BJ (cell line): ENCODE results near the gene ZMAT5. TPM values are rescaled to one million over a fixed set of nuclear protein-coding genes. Genes with fewer than 3 reads are reported as not detected.

Experiments
- CTCF ChIA-PET: fragments of 350-600 bp; formaldehyde crosslinking; extraction: SDS; loops from one replicate; lab custom pipeline; 2021; ENCODE audit warnings: antibody characterized with exemption, inconsistent platforms; lab: Yijun Ruan, JAX
- POLR2A ChIA-PET: fragments of 300-600 bp; sonication (Branson Sonifier 250); formaldehyde crosslinking; extraction: SDS; loops from one replicate; lab custom pipeline; 2021; ENCODE audit warnings: antibody characterized with exemption; lab: Charles Lee
- DNase-seq: peaks from one replicate; pipeline ENCODE4 v3.0.0-alpha.2; 2011; ENCODE audit warnings: low read depth
- H3K27me3 ChIP-seq: 2 replicates; pipeline ENCODE4 v1.6.0; 2011; ENCODE audit warnings: low read length; ENCODE audit not compliant: control insufficient read depth, insufficient read depth
- H3K36me3 ChIP-seq: 2 replicates; pipeline ENCODE4 v1.5.1; 2011; ENCODE audit warnings: low read length; ENCODE audit not compliant: control insufficient read depth, insufficient read depth
- H3K4me3 ChIP-seq: 2 replicates; pipeline ENCODE4 v1.5.1; 2011; ENCODE audit warnings: low read depth, mild to moderate bottlenecking, control low read depth, low read length
- CTCF ChIP-seq: IDR thresholded peaks from 2 replicates; pipeline ENCODE4 v1.5.1; 2011; ENCODE audit warnings: low read depth, mild to moderate bottlenecking, control low read depth, inconsistent platforms, low read length, moderate library complexity; ENCODE audit not compliant: insufficient read depth
- polyA plus RNA-seq: library from polyadenylated mRNA; depleted of rRNA; stranded (reverse); fragments of >200 nt; gene quantifications from 2 replicates; pipeline ENCODE4 v1.2.3, GENCODE V29; 2011

ZMAT5 gene
- polyA plus RNA-seq, 1 experiment = 29.0 TPM

GRCh38 chr22:29693161-29693560 is 73.6 kb downstream of the ZMAT5 start:
- DNase-seq = no peak
- CTCF ChIA-PET = interaction anchor here (0.5 to 1.5 kb wide), 3 partner anchors 8 to 312 kb away, joined by 3 to 4 read pairs (median 3); no protein-coding TSS in a partner anchor
- no peak overlapping the region for H3K4me3 ChIP-seq

GRCh38 chr22:29692327-29692640 is 74.5 kb downstream of the ZMAT5 start:
- no peaks in the 10 kb centered on the region for H3K27me3 ChIP-seq
- ChIA-PET CTCF (interaction anchor here (1.0 to 1.4 kb wide), 3 partner anchors 9 to 313 kb away, joined by 3 to 4 read pairs (median 4); no protein-coding TSS in a partner anchor), POLR2A (no interaction called here)
- peaks cover 22% of the 10 kb centered on the region for H3K36me3 ChIP-seq
- no peak overlapping the region for H3K4me3 ChIP-seq
- no peak for TF ChIP-seq CTCF
- DNase-seq = no peak

More at GRCh38 chr22:29693161-29693560, 73.6 kb downstream of the ZMAT5 start:
- POLR2A ChIA-PET = no interaction called here
- no peak for TF ChIP-seq CTCF
- peaks cover 23% of the 10 kb centered on the region for H3K36me3 ChIP-seq
- H3K27me3 ChIP-seq = no peaks in the 10 kb centered on the region

GRCh38 chr22:29691636-29692326 is 75.0 kb downstream of the ZMAT5 start:
- Histone ChIP-seq H3K4me3 (no peak overlapping the region), H3K27me3 (no peaks in the 10 kb centered on the region), H3K36me3 (peaks cover 21% of the 10 kb centered on the region)
- no peak for DNase-seq
- CTCF ChIA-PET = interaction anchor here (1.0 to 1.4 kb wide), 2 partner anchors 30 to 313 kb away, joined by 4 read pairs; no protein-coding TSS in a partner anchor
- no peak for TF ChIP-seq CTCF
- POLR2A ChIA-PET = no interaction called here

- CTCF ChIA-PET = interaction anchor here (0.7 to 2.7 kb wide), 16 partner anchors 10 to 398 kb away, joined by 3 to 19 read pairs (median 4); partner anchors contain the start of genes UQCR10 and ZMAT5
- DNase-seq = no peak
- H3K4me3 ChIP-seq = no peak overlapping the region
- peaks cover 17% of the 10 kb centered on the region for H3K36me3 ChIP-seq
- POLR2A ChIA-PET = no interaction called here
- no peaks in the 10 kb centered on the region for H3K27me3 ChIP-seq
- no peak for TF ChIP-seq CTCF
Observed at GRCh38 chr22:29690476-29690875, 76.3 kb downstream of the ZMAT5 start.

GRCh38 chr22:29689880-29690213 is 77.0 kb downstream of the ZMAT5 start:
- ChIA-PET POLR2A (no interaction called here), CTCF (interaction anchor here (0.7 to 2.7 kb wide), 23 partner anchors 9 to 401 kb away, joined by 3 to 19 read pairs (median 4); partner anchors contain the start of genes UQCR10 and ZMAT5)
- Histone ChIP-seq H3K36me3 (peaks cover 14% of the 10 kb centered on the region), H3K4me3 (no peak overlapping the region), H3K27me3 (no peaks in the 10 kb centered on the region)
- TF ChIP-seq CTCF = peak; percentile 84
- DNase-seq = no peak
